GM10266 (cell line): ENCODE data around the gene SETD7.

Experiments
- DNase-seq: peaks from one replicate; pipeline ENCODE4 v3.0.0; 2012; ENCODE audit errors: extremely low spot score
- CTCF ChIP-seq: IDR thresholded peaks from 2 replicates; pipeline ENCODE4 v1.5.1; 2012; ENCODE audit warnings: mild to moderate bottlenecking, low read depth; ENCODE audit not compliant: control insufficient read depth, insufficient read depth; ENCODE audit errors: missing control alignments

The SETD7 gene

GRCh38 chr4:139587446-139587845, 31.4 kb upstream of the SETD7 start:
- no peak for DNase-seq
- no peak for TF ChIP-seq CTCF

- DNase-seq = no peak
- no peak for TF ChIP-seq CTCF
Measured at GRCh38 chr4:139585473-139585872, 29.5 kb upstream of the SETD7 start.

- no peak for DNase-seq
- no peak for TF ChIP-seq CTCF
Measured at GRCh38 chr4:139584784-139585183, 28.8 kb upstream of the SETD7 start.

- DNase-seq = no peak
- TF ChIP-seq CTCF = no peak
Measured at GRCh38 chr4:139584013-139584412, 28.0 kb upstream of the SETD7 start.

GRCh38 chr4:139582044-139582443, 26.0 kb upstream of the SETD7 start:
- DNase-seq = no peak

GRCh38 chr4:139581096-139581495, 25.1 kb upstream of the SETD7 start:
- DNase-seq = no peak
- TF ChIP-seq CTCF = no peak

More at GRCh38 chr4:139582044-139582443, 26.0 kb upstream of the SETD7 start:
- TF ChIP-seq CTCF = no peak

GRCh38 chr4:139576219-139576618, 20.2 kb upstream of the SETD7 start:
- no peak for DNase-seq

More at GRCh38 chr4:139576219-139576618, 20.2 kb upstream of the SETD7 start:
- TF ChIP-seq CTCF = no peak
